ENCODE data around the gene APBA1. TPM values are rescaled to one million over a fixed set of nuclear protein-coding genes. Genes with fewer than 3 reads are reported as not detected.

APBA1 gene
- total RNA-seq, 1 donor from 2014 or later = under 0.01 TPM

- no peak for DNase-seq (ENCODE audit: low read depth)
- no peak for FAIRE-seq
- Histone ChIP-seq H3K36me3 (ENCODE audit: control insufficient read depth, insufficient read depth, low read length) (no peaks in the 10 kb centered on the region), H3K4me3 (ENCODE audit: low read depth, low read length) (no peak overlapping the region), H3K27me3 (ENCODE audit: control insufficient read depth, insufficient read depth, low read length) (no peaks in the 10 kb centered on the region)
- TF ChIP-seq, protein P1, sequence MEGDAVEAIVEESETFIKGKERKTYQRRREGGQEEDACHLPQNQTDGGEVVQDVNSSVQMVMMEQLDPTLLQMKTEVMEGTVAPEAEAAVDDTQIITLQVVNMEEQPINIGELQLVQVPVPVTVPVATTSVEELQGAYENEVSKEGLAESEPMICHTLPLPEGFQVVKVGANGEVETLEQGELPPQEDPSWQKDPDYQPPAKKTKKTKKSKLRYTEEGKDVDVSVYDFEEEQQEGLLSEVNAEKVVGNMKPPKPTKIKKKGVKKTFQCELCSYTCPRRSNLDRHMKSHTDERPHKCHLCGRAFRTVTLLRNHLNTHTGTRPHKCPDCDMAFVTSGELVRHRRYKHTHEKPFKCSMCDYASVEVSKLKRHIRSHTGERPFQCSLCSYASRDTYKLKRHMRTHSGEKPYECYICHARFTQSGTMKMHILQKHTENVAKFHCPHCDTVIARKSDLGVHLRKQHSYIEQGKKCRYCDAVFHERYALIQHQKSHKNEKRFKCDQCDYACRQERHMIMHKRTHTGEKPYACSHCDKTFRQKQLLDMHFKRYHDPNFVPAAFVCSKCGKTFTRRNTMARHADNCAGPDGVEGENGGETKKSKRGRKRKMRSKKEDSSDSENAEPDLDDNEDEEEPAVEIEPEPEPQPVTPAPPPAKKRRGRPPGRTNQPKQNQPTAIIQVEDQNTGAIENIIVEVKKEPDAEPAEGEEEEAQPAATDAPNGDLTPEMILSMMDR (IDR thresholded peaks at IDR 0.05; ENCODE audit: insufficient read depth, low read length, severe bottlenecking) = no peak
These were observed 92.2 kb downstream of the APBA1 start for GRCh38 chr9:69579760-69580581.

DNA sequence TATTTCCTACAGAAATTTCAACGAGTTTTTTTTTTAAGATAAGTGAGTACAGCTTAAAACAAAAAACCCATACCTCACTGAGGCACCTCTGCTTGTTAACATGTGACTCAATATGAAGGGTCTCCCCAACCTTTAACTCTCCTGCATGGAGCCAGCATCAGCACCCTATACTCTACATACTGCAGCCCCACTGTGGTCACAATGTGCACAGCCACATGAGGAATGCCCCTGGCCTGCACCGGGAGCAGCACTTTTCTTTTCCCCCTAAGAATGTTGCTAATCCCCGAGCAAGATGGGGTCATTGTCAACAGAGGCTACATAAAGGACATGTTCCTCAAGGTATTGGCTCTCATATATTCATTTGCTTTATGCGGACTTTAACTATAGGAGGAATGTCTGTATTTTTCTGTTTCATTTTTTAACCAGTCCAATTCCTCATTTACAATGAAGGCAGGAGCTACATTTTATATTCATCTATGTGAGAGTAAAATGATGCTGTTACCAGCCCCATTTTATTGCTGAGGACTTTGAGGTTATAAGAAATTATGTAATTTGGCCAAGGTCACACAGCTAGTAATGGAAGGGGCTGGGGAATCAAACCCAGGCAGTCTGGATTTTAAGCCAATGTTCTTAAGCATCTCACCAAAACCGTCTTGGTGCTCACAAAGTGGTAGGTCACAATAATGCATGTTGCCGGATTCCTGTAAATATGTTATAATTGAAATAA lies 93.0 kb downstream of the APBA1 start:
- FAIRE-seq = no peak

GRCh38 chr9:69578026-69578425 lies 94.1 kb downstream of the APBA1 start:
- Histone ChIP-seq H3K27me3 (ENCODE audit: control insufficient read depth, insufficient read depth, low read length) (no peaks in the 10 kb centered on the region), H3K4me3 (ENCODE audit: low read depth, low read length) (no peak overlapping the region), H3K36me3 (ENCODE audit: control insufficient read depth, insufficient read depth, low read length) (no peaks in the 10 kb centered on the region)
- FAIRE-seq (no peak), DNase-seq (ENCODE audit: low read depth) (no peak)
- TF ChIP-seq, protein P1 (IDR thresholded peaks at IDR 0.05; ENCODE audit: insufficient read depth, low read length, severe bottlenecking) = no peak

More for the DNA sequence above, 93.0 kb downstream of the APBA1 start:
- no peak for DNase-seq (ENCODE audit: low read depth)
- TF ChIP-seq, protein P1 (IDR thresholded peaks at IDR 0.05; ENCODE audit: insufficient read depth, low read length, severe bottlenecking) = no peak
- no peaks in the 10 kb centered on the region for H3K36me3 ChIP-seq (ENCODE audit: control insufficient read depth, insufficient read depth, low read length)
- no peaks in the 10 kb centered on the region for H3K27me3 ChIP-seq (ENCODE audit: control insufficient read depth, insufficient read depth, low read length)
- no peak overlapping the region for H3K4me3 ChIP-seq (ENCODE audit: low read depth, low read length)

GRCh38 chr9:69577123-69577522 lies 95.0 kb downstream of the APBA1 start:
- Histone ChIP-seq H3K36me3 (ENCODE audit: control insufficient read depth, insufficient read depth, low read length) (no peaks in the 10 kb centered on the region), H3K27me3 (ENCODE audit: control insufficient read depth, insufficient read depth, low read length) (no peaks in the 10 kb centered on the region), H3K4me3 (ENCODE audit: low read depth, low read length) (no peak overlapping the region)
- TF ChIP-seq, protein P1 (IDR thresholded peaks at IDR 0.05; ENCODE audit: insufficient read depth, low read length, severe bottlenecking) = no peak
- DNase-seq (ENCODE audit: low read depth) = peak; percentile 64
- FAIRE-seq = no peak

GRCh38 chr9:69574057-69574456 lies 98.1 kb downstream of the APBA1 start:
- TF ChIP-seq, protein P1 (IDR thresholded peaks at IDR 0.05; ENCODE audit: insufficient read depth, low read length, severe bottlenecking) = no peak
- no peak for FAIRE-seq
- no peaks in the 10 kb centered on the region for H3K27me3 ChIP-seq (ENCODE audit: control insufficient read depth, insufficient read depth, low read length)

More at GRCh38 chr9:69574057-69574456, 98.1 kb downstream of the APBA1 start:
- DNase-seq (ENCODE audit: low read depth) = no peak
- H3K36me3 ChIP-seq (ENCODE audit: control insufficient read depth, insufficient read depth, low read length) = no peaks in the 10 kb centered on the region
- no peak overlapping the region for H3K4me3 ChIP-seq (ENCODE audit: low read depth, low read length)

All from bronchial epithelial cell (primary cell).